ENCODE results near the gene SP9.

GRCh38 chr2:174335988-174336500, 1.3 kb downstream of the SP9 start:
- TF ChIP-seq CTCF (IDR thresholded peaks at IDR 0.05) (no peak), EZH2phosphoT487 (IDR thresholded peaks at IDR 0.05) (peak; percentile 20), EZH2 (IDR thresholded peaks at IDR 0.05) (no peak)
